K562 (cell line): ENCODE data around the gene EPX. TPM values are rescaled to one million over a fixed set of nuclear protein-coding genes. Genes with fewer than 3 reads are reported as not detected.

Experiments used
- ATAC-seq: fragments of 200-7000 bp; cut with Tn5 transposase; 3 replicates; pipeline ENCODE4 v1.9.1; 2020; ENCODE audit warnings: moderate library complexity
- BruUV-seq: library from RNA; stranded (reverse); fragments of 400-500 nt; replicated peaks from 2 replicates; lab custom pipeline; 2021; lab: Mats Ljungman, UMichigan
- CTCF ChIA-PET: fragments of 300-600 bp; formaldehyde crosslinking; extraction: SDS; loops from one replicate; lab custom pipeline; 2021; ENCODE audit warnings: low intra/inter-chr PET ratio; lab: Yijun Ruan, JAX
- POLR2A ChIA-PET: fragments of 300-600, 350-650 bp; sonication (Branson Sonifier 250); formaldehyde crosslinking; extraction: SDS; loops from one replicate; lab custom pipeline; 2021; ENCODE audit warnings: antibody characterized with exemption, inconsistent platforms; lab: Yijun Ruan, JAX
- DNase-seq, 4 experiments: peaks; one replicate each; pipeline versions ENCODE4 v3.0.0 to v3.0.0-alpha.2; 2011 to 2018; ENCODE audit warnings: low spot score in 3 of 4, mixed read lengths in 3 of 4; ENCODE audit errors: extremely low read depth in 1 of 4
- FAIRE-seq: peaks from 2 replicates; lab custom pipeline; 2011; peaks lifted over from hg19 to GRCh38; lab: Jason Lieb, UNC
- H2AFZ ChIP-seq: 2 replicates; pipeline ENCODE4 v1.6.0; 2011; ENCODE audit warnings: low read depth, low read length, control low read depth, inconsistent platforms
- H3K27ac ChIP-seq: fragments of 200-600 bp; 3 replicates; pipeline ENCODE4 v1.8.0; 2011; ENCODE audit warnings: low read depth, mild to moderate bottlenecking, control low read depth, inconsistent platforms, low read length, moderate library complexity, mixed read lengths; ENCODE audit errors: extremely low read depth
- H3K27me3 ChIP-seq, 2 experiments: fragments of 300-600 bp in 1 of 2; 2 replicates in 1 of 2; 3 replicates in 1 of 2; pipeline versions ENCODE4 v1.6.0 to v1.8.0; 2011; ENCODE audit warnings: inconsistent platforms in 2 of 2, low read length in 2 of 2, mild to moderate bottlenecking in 1 of 2, mixed read lengths in 1 of 2, moderate library complexity in 1 of 2; ENCODE audit not compliant: control insufficient read depth in 2 of 2, insufficient read depth in 2 of 2
- H3K36me3 ChIP-seq: fragments of 300-600 bp; 3 replicates; pipeline ENCODE4 v1.8.0; 2011; ENCODE audit warnings: mild to moderate bottlenecking, low read length, inconsistent platforms; ENCODE audit not compliant: control insufficient read depth, insufficient read depth
- H3K4me1 ChIP-seq, 2 experiments: fragments of 200-600 bp in 1 of 2; replicated peaks in 1 of 2; 2 replicates in 1 of 2; 3 replicates in 1 of 2; pipeline versions ENCODE4 v1.5.1 to v1.8.0; 2011; ENCODE audit warnings: inconsistent platforms in 2 of 2, low read length in 2 of 2, mild to moderate bottlenecking in 1 of 2, mixed read lengths in 1 of 2, moderate library complexity in 1 of 2; ENCODE audit not compliant: control insufficient read depth in 2 of 2, insufficient read depth in 2 of 2
- H3K4me2 ChIP-seq: 2 replicates; pipeline ENCODE4 v1.6.1; 2011; ENCODE audit warnings: low read length, control low read depth, inconsistent platforms, mixed read lengths; ENCODE audit not compliant: insufficient read depth
- H3K4me3 ChIP-seq: fragments of 200-600 bp; sonication (generic), shearing (Covaris generic); 2 replicates; pipeline ENCODE4 v1.5.1; 2016; ENCODE audit warnings: control low read depth, inconsistent platforms
- H3K79me2 ChIP-seq: fragments of 200-600 bp; 3 replicates; pipeline ENCODE4 v1.8.0; 2011; ENCODE audit warnings: low read length, inconsistent platforms; ENCODE audit not compliant: control insufficient read depth, insufficient read depth
- H3K9ac ChIP-seq, 2 experiments: 2 replicates each; pipeline versions ENCODE4 v1.6.0 to v1.6.1; 2011; ENCODE audit warnings: low read depth in 2 of 2, low read length in 2 of 2, control low read depth in 1 of 2, inconsistent platforms in 1 of 2, mild to moderate bottlenecking in 1 of 2, mixed read lengths in 1 of 2; ENCODE audit not compliant: insufficient read depth in 1 of 2
- H3K9me1 ChIP-seq: one replicate; pipeline ENCODE4 v1.6.0; 2011; ENCODE audit warnings: inconsistent platforms, mild to moderate bottlenecking, low read length, moderate library complexity; ENCODE audit not compliant: control insufficient read depth, insufficient read depth
- H3K9me3 ChIP-seq: replicated peaks from 2 replicates; pipeline ENCODE4 v1.5.1; 2011; ENCODE audit warnings: low read depth, low read length, inconsistent platforms; ENCODE audit not compliant: control insufficient read depth, insufficient read depth
- H4K20me1 ChIP-seq: replicated peaks from 2 replicates; pipeline ENCODE4 v1.6.1; 2011; ENCODE audit warnings: low read length, inconsistent platforms, mixed read lengths; ENCODE audit not compliant: control insufficient read depth, insufficient read depth
- CBX1 ChIP-seq: sonication (generic); IDR thresholded peaks from 2 replicates; pipeline ENCODE4 v1.6.1; 2016; ENCODE audit warnings: antibody characterized with exemption, low read depth, mild to moderate bottlenecking
- CTBP1 ChIP-seq: fragments of 450-650 bp; IDR thresholded peaks from 2 replicates; pipeline ENCODE4 v1.6.1; 2016; ENCODE audit warnings: borderline replicate concordance
- KAT7 ChIP-seq: sonication (generic); formaldehyde crosslinking; IDR thresholded peaks from 2 replicates; pipeline ENCODE4 v1.8.0; 2022; ENCODE audit warnings: missing genetic modification reagents, mild to moderate bottlenecking, borderline replicate concordance
- MYC ChIP-seq, 2 experiments: fragments of 250-450 bp in 1 of 2; sonication (Bioruptor Pico) in 1 of 2; IDR thresholded peaks; 2 replicates each; pipeline versions ENCODE4 v1.5.1 to v1.6.1; 2012 to 2021; ENCODE audit warnings: low read depth in 2 of 2, borderline replicate concordance in 1 of 2, improper control_type of control experiment in 1 of 2, low read length in 1 of 2, mild to moderate bottlenecking in 1 of 2, moderate library complexity in 1 of 2
- SMARCA4 ChIP-seq: fragments of 450-650 bp; IDR thresholded peaks from 2 replicates; pipeline ENCODE4 v1.6.1; 2016
- ZNF146 ChIP-seq: IDR thresholded peaks from one replicate; pipeline ENCODE4 v1.6.1; 2018; ENCODE audit warnings: missing compliant biosample characterization; ENCODE audit not compliant: unreplicated experiment
- ZNF695 ChIP-seq: fragments of 450-650 bp; formaldehyde crosslinking; IDR thresholded peaks from 2 replicates; pipeline ENCODE4 v1.4.0; 2020; ENCODE audit warnings: mild to moderate bottlenecking, moderate library complexity
- WGBS: fragments of 100-300 bp; shearing (Covaris generic); methylation state at CpG from one replicate; pipeline ENCODE4 v1.1.6; 2016; ENCODE audit warnings: low coverage, mixed read lengths; ENCODE audit not compliant: insufficient coverage; ENCODE audit errors: missing lambda C conversion rate; 5-methylcytosine and 5-hydroxymethylcytosine counted together
- in situ Hi-C: fragments of 300-500 bp; cut with MboI; formaldehyde crosslinking; loops from 4 replicates; pipeline ENCODE4 v1.15.0; 2018; ENCODE audit warnings: inconsistent platforms, mixed read lengths
- intact Hi-C: fragments of 100-400 bp; cut with micrococcal nuclease; formaldehyde crosslinking; loops from 2 replicates; pipeline ENCODE4 v1.14.2; 2022
- polyA plus RNA-seq, 8 experiments: library from polyadenylated mRNA; depleted of rRNA in 4 of 8; stranded (reverse) in 5 of 8; unstranded in 3 of 8; fragments of >200 nt; fragmentation: Nextera tagmentation in 2 of 8; fragmentation: Illumina TruSeq in 1 of 8; extraction: Ambion mirVana in 2 of 8; extraction: Trizol in 1 of 8; gene quantifications; 2 replicates each; pipeline versions ENCODE4 v1.2.1 to v1.2.3, GENCODE V29; 2011 to 2014; ENCODE audit warnings: inconsistent platforms in 1 of 8, missing spikeins in 1 of 8
- total RNA-seq, 7 experiments: library from RNA; depleted of rRNA in 6 of 7; stranded (reverse); fragments of >200 nt in 6 of 7; fragmentation: Illumina TruSeq in 2 of 7; extraction: Trizol in 2 of 7; gene quantifications; 2 replicates each; pipeline versions ENCODE4 v1.2.1 to v1.2.3, GENCODE V29; 2011 to 2021; ENCODE audit warnings: low replicate concordance in 1 of 7
- TF ChIP-seq, protein P1 (sequence below), 2 experiments: fragments of 450-650 bp in 1 of 2; sonication (generic) in 1 of 2; formaldehyde crosslinking; conservative IDR thresholded peaks; 2 replicates each; pipeline versions ENCODE4 v1.4.0 to v1.8.1; 2020 to 2022; ENCODE audit warnings: mild to moderate bottlenecking in 1 of 2, missing genetic modification reagents in 1 of 2
- TF ChIP-seq, protein P2 (sequence below): fragments of 450-650 bp; IDR thresholded peaks from 2 replicates; pipeline ENCODE4 v1.6.1; 2016; ENCODE audit warnings: low read depth, mild to moderate bottlenecking, moderate library complexity

EPX gene
- total and polyA plus RNA-seq, 9 of the 15 experiments (the other 6 are each of a cell fraction or from before 2014, with no cell fraction given) = 0.07 to 0.33 (median 0.19) TPM; not detected in 3

GRCh38 chr17:58191241-58191896 lies 1.2 kb upstream of the EPX start (continued):
- TF ChIP-seq, protein P1, sequence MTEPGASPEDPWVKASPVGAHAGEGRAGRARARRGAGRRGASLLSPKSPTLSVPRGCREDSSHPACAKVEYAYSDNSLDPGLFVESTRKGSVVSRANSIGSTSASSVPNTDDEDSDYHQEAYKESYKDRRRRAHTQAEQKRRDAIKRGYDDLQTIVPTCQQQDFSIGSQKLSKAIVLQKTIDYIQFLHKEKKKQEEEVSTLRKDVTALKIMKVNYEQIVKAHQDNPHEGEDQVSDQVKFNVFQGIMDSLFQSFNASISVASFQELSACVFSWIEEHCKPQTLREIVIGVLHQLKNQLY (CRISPR knock-in tag; conservative IDR thresholded peaks at IDR 0.05) = no peak
- TF ChIP-seq CTBP1 = peak; percentile 15; the same call in 1 of the 2 replicates
- TF ChIP-seq, all 486 proteins: peak for 5

DNA sequence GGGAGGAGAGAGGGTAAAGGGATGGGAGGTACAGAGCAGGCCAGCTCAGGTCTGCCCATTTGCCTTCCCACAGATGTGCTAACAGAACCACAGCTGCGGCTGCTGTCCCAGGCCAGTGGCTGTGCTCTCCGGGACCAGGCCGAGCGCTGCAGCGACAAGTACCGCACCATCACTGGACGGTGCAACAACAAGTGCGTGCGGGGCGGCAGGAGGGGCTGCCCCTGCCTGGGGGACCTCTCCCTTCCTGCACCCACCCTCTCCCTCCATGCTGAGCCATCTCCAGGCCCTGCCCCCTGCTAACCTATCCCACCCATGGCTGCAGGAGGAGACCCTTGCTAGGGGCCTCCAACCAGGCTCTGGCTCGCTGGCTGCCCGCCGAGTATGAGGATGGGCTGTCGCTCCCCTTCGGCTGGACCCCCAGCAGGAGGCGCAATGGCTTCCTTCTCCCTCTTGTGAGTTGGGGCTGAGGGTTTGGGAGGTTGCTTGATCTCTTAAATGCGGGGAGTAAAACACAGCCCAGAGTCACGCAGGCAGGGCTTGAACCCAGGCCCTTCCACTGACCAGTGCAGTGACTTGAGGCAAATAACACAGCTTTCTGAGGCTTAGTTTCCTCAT lies 1.2 kb downstream of the EPX start:
- DNase-seq (peak; percentile 35 to 40 (median 36)), ATAC-seq (peak; percentile 42), FAIRE-seq (no peak)
- ChIA-PET CTCF (no interaction called here), POLR2A (interaction anchor here (1.2 kb wide), 1 partner anchor 20 kb away, joined by 3 read pairs; no protein-coding TSS in a partner anchor)
- no peak overlapping the region for H3K4me2 ChIP-seq
- in situ Hi-C loops = no loop called here
- no peaks in the 10 kb centered on the region for H3K9me1 ChIP-seq
- H3K4me3 ChIP-seq = no peak overlapping the region
- H3K4me1 ChIP-seq = peaks cover 26 to 44% of the 10 kb centered on the region in 2 experiments
- no peaks in the 10 kb centered on the region; the same call in 1 of the 2 replicates for H4K20me1 ChIP-seq
- no peaks in the 10 kb centered on the region for H3K9me3 ChIP-seq
- H3K27me3 ChIP-seq = peaks cover 0 to 8% of the 10 kb centered on the region in 2 experiments; a peak in 2 of 5 replicates
- intact Hi-C loops = no loop called here
- H3K36me3 ChIP-seq = no peaks in the 10 kb centered on the region
- no TSS peak for BruUV-seq
- 47% methylated on average over 14 of the region's 18 CpGs for WGBS
- H3K9ac ChIP-seq = no peak overlapping the region; a peak in 1 of 4 replicates
- H3K27ac ChIP-seq = no peak overlapping the region
- no peak overlapping the region for H2AFZ ChIP-seq
- no peaks in the 10 kb centered on the region for H3K79me2 ChIP-seq
- TF ChIP-seq ZNF695 (CRISPR knock-in tag) (no peak), MYC (IDR thresholded peaks at IDR 0.05; ENCODE audit: low read depth, low read length) (no peak), MYC (CRISPR knock-in tag; IDR thresholded peaks at IDR 0.05; ENCODE audit: borderline replicate concordance, low read depth) (no peak), SMARCA4 (no peak), CBX1 (0 out of 2 replicates have a peak, but pooled peaks have one; percentile 11), KAT7 (no peak), ZNF146 (CRISPR knock-in tag) (no peak)
- TF ChIP-seq, protein P2, sequence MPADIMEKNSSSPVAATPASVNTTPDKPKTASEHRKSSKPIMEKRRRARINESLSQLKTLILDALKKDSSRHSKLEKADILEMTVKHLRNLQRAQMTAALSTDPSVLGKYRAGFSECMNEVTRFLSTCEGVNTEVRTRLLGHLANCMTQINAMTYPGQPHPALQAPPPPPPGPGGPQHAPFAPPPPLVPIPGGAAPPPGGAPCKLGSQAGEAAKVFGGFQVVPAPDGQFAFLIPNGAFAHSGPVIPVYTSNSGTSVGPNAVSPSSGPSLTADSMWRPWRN = no peak
